C4-2B (cell line): ENCODE data around the gene EIF4E3.

ENCODE experiments used
- H3K27ac ChIP-seq: fragments of 450-650 bp; 2 replicates; pipeline ENCODE4 v1.5.1; 2017
- ZFX ChIP-seq: fragments of 450-650 bp; IDR thresholded peaks from 2 replicates; pipeline ENCODE4 v1.6.1; 2017
- TF ChIP-seq, protein P1 (sequence below): fragments of 450-650 bp; conservative IDR thresholded peaks from 2 replicates; pipeline ENCODE4 v1.5.1; 2017; ENCODE audit warnings: mild to moderate bottlenecking

EIF4E3 gene

GRCh38 chr3:71708476-71709105 lies 16.6 kb downstream of the EIF4E3 start:
- TF ChIP-seq, protein P1, sequence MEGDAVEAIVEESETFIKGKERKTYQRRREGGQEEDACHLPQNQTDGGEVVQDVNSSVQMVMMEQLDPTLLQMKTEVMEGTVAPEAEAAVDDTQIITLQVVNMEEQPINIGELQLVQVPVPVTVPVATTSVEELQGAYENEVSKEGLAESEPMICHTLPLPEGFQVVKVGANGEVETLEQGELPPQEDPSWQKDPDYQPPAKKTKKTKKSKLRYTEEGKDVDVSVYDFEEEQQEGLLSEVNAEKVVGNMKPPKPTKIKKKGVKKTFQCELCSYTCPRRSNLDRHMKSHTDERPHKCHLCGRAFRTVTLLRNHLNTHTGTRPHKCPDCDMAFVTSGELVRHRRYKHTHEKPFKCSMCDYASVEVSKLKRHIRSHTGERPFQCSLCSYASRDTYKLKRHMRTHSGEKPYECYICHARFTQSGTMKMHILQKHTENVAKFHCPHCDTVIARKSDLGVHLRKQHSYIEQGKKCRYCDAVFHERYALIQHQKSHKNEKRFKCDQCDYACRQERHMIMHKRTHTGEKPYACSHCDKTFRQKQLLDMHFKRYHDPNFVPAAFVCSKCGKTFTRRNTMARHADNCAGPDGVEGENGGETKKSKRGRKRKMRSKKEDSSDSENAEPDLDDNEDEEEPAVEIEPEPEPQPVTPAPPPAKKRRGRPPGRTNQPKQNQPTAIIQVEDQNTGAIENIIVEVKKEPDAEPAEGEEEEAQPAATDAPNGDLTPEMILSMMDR = no peak
- no peak for TF ChIP-seq ZFX
- H3K27ac ChIP-seq = no peak overlapping the region

GRCh38 chr3:71707595-71707994 lies 17.6 kb downstream of the EIF4E3 start:
- no peak overlapping the region for H3K27ac ChIP-seq
- no peak for TF ChIP-seq ZFX
- TF ChIP-seq, protein P1 = no peak

GRCh38 chr3:71705681-71706080 lies 19.5 kb downstream of the EIF4E3 start:
- H3K27ac ChIP-seq = no peak overlapping the region
- TF ChIP-seq, protein P1 = no peak
- TF ChIP-seq ZFX = no peak

GRCh38 chr3:71704915-71705314 lies 20.3 kb downstream of the EIF4E3 start:
- no peak for TF ChIP-seq ZFX
- TF ChIP-seq, protein P1 = no peak
- no peak overlapping the region for H3K27ac ChIP-seq

DNA sequence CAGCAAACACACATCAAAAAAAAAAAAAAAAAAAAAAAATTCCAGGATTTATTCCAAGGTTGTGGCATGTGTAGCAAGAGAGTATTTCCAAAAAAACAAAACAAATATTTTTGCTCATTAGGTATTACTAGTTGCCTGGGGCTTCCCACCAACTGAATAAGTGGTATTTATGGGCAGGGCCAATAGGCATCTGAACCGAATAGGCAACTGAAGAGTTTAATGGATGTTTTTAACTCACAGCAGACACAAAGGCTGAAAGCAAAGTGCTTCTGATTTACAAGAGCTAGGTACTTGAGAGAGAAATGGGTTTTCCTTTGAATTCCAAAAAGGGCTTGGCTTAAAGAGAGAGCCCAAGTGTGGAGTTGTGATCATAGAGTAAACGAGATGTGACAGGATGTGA lies 21.4 kb downstream of the EIF4E3 start:
- TF ChIP-seq, protein P1 = no peak
- no peak for TF ChIP-seq ZFX
- H3K27ac ChIP-seq = no peak overlapping the region

GRCh38 chr3:71702131-71703024 lies 22.8 kb downstream of the EIF4E3 start:
- TF ChIP-seq, protein P1 = no peak
- no peak for TF ChIP-seq ZFX
- no peak overlapping the region for H3K27ac ChIP-seq

DNA sequence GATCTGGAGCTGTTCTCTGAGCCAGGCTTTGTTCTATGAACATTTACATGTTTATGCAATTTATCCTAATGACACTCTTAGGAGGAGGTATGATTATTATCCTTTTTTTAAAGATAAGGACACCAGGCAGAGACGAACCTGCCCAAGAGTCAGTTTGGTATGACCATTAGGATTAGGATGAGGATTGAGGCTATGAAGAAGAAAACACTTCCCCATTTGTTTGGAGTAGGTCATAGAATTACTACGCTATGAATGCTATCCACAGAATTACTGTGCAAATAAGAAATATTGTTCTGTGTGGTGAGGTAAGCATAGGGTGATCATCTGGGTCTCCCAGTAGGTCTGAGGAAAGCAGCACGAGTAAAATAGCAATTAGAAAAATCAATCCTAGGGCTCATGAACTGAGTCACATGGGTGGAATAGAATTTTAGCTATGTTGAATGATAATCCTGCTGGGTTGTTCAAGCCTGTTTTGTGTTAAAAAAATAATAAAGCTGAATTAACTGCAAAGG lies 23.9 kb downstream of the EIF4E3 start:
- TF ChIP-seq, protein P1 = no peak
- TF ChIP-seq ZFX = no peak
- no peak overlapping the region for H3K27ac ChIP-seq
